GM12878 (cell line): ENCODE results near the gene SAP30L. TPM values are rescaled to one million over a fixed set of nuclear protein-coding genes. Genes with fewer than 3 reads are reported as not detected.

Experiments
- ATAC-seq: fragments of 200-7000 bp; cut with Tn5 transposase; 3 replicates; pipeline ENCODE4 v1.9.1; 2020; ENCODE audit warnings: mild to moderate bottlenecking, moderate library complexity
- BruUV-seq: library from RNA; stranded (reverse); fragments of 400-500 nt; replicated peaks from 2 replicates; lab custom pipeline; 2021; lab: Mats Ljungman, UMichigan
- CTCF ChIA-PET: fragments of 300-600 bp; sonication (Branson Sonifier 250); formaldehyde crosslinking; extraction: SDS; loops from one replicate; lab custom pipeline; 2021; ENCODE audit warnings: inconsistent platforms; lab: Yijun Ruan, JAX
- POLR2A ChIA-PET: fragments of 350-600 bp; formaldehyde crosslinking; extraction: SDS; loops from one replicate; lab custom pipeline; 2021; ENCODE audit warnings: inconsistent platforms; lab: Charles Lee
- RAD21 ChIA-PET: fragments of 300-600 bp; sonication (Branson Sonifier 250); formaldehyde crosslinking; loops from one replicate; lab custom pipeline; 2023; ENCODE audit warnings: antibody characterized with exemption; ENCODE audit not compliant: unreplicated experiment; lab: Charles Lee
- SMC1A ChIA-PET: fragments of 300-600 bp; sonication (Branson Sonifier 250); formaldehyde crosslinking; loops from one replicate; lab custom pipeline; 2023; ENCODE audit not compliant: unreplicated experiment, uncharacterized antibody; lab: Charles Lee
- DNase-seq: peaks from one replicate; pipeline ENCODE4 v3.0.0-alpha.2; 2011; ENCODE audit warnings: low read depth, low spot score
- FAIRE-seq: peaks from 3 replicates; lab custom pipeline; 2011; peaks lifted over from hg19 to GRCh38; lab: Jason Lieb, UNC
- H2AFZ ChIP-seq: 2 replicates; pipeline ENCODE4 v1.6.0; 2011; ENCODE audit warnings: low read depth, low read length, control low read depth; ENCODE audit not compliant: control insufficient read depth
- H3K27ac ChIP-seq: 2 replicates; pipeline ENCODE4 v1.5.1; 2011; ENCODE audit warnings: control low read depth; ENCODE audit not compliant: control insufficient read depth, insufficient read depth
- H3K27me3 ChIP-seq, 2 experiments: replicated peaks in 1 of 2; 2 replicates each; pipeline versions ENCODE4 v1.6.0 to v1.6.1; 2011; ENCODE audit warnings: low read length in 1 of 2; ENCODE audit not compliant: control insufficient read depth in 2 of 2, insufficient read depth in 2 of 2
- H3K36me3 ChIP-seq, 2 experiments: 2 replicates each; pipeline ENCODE4 v1.5.1; 2011; ENCODE audit warnings: low read length in 1 of 2; ENCODE audit not compliant: control insufficient read depth in 2 of 2, insufficient read depth in 2 of 2
- H3K4me1 ChIP-seq: 2 replicates; pipeline ENCODE4 v1.6.1; 2011; ENCODE audit warnings: mild to moderate bottlenecking, low read length, moderate library complexity, mixed read lengths; ENCODE audit not compliant: control insufficient read depth, insufficient read depth
- H3K4me2 ChIP-seq: 2 replicates; pipeline ENCODE4 v1.6.0; 2011; ENCODE audit warnings: control low read depth; ENCODE audit not compliant: control insufficient read depth, insufficient read depth
- H3K4me3 ChIP-seq: fragments of 200-600 bp; sonication (generic); 2 replicates; pipeline ENCODE4 v1.5.1; 2016
- H3K79me2 ChIP-seq: 2 replicates; pipeline ENCODE4 v1.6.0; 2011; ENCODE audit warnings: low read length; ENCODE audit not compliant: control insufficient read depth, insufficient read depth
- H3K9ac ChIP-seq: 2 replicates; pipeline ENCODE4 v1.8.0; 2011; ENCODE audit warnings: low read length, control low read depth, mixed read lengths; ENCODE audit not compliant: control insufficient read depth, insufficient read depth
- H3K9me3 ChIP-seq: replicated peaks from 3 replicates; pipeline ENCODE4 v1.5.1; 2011; ENCODE audit warnings: mild to moderate bottlenecking, low read length; ENCODE audit not compliant: control insufficient read depth, insufficient read depth
- H4K20me1 ChIP-seq: 2 replicates; pipeline ENCODE4 v1.6.0; 2011; ENCODE audit not compliant: control insufficient read depth, insufficient read depth
- BHLHE40 ChIP-seq, 2 experiments: fragments of 450-650 bp in 1 of 2; IDR thresholded peaks; 2 replicates each; pipeline ENCODE4 v1.6.1; 2011 to 2017; ENCODE audit warnings: low read depth in 2 of 2, borderline replicate concordance in 1 of 2, improper control_type of control experiment in 1 of 2, low read length in 1 of 2, mild to moderate bottlenecking in 1 of 2
- ETV6 ChIP-seq, 2 experiments: fragments of 450-650 bp in 1 of 2; IDR thresholded peaks in 1 of 2; conservative IDR thresholded peaks in 1 of 2; 2 replicates each; pipeline ENCODE4 v1.6.1; 2014; ENCODE audit warnings: antibody characterized with exemption in 1 of 2, borderline replicate concordance in 1 of 2, low read depth in 1 of 2, mild to moderate bottlenecking in 1 of 2, moderate library complexity in 1 of 2
- NR2F1 ChIP-seq: fragments of 450-650 bp; conservative IDR thresholded peaks from 2 replicates; pipeline ENCODE4 v1.6.1; 2017; ENCODE audit warnings: mild to moderate bottlenecking
- SUZ12 ChIP-seq: fragments of 200-600 bp; sonication (generic); IDR thresholded peaks from one replicate; pipeline ENCODE4 v1.6.1; 2018; ENCODE audit warnings: antibody characterized with exemption, mild to moderate bottlenecking; ENCODE audit not compliant: unreplicated experiment
- WGBS: methylation state at CpG from one replicate; pipeline ENCODE4 v1.1.6; 2016; ENCODE audit warnings: low lambda C conversion rate; ENCODE audit not compliant: insufficient replicate concordance, insufficient coverage; ENCODE audit errors: missing lambda C conversion rate; 5-methylcytosine and 5-hydroxymethylcytosine counted together
- in situ Hi-C: fragments of 300-500 bp; cut with MboI; formaldehyde crosslinking; loops from 9 replicates; pipeline ENCODE4 v1.14.3; 2018; ENCODE audit warnings: mixed read lengths
- intact Hi-C: fragments of 100-400 bp; cut with micrococcal nuclease; formaldehyde crosslinking; loops from one replicate; pipeline ENCODE4 v1.14.2; 2022; ENCODE audit not compliant: unreplicated experiment
- polyA plus RNA-seq, 11 experiments: library from polyadenylated mRNA; depleted of rRNA in 4 of 11; unstranded in 6 of 11; stranded (reverse) in 5 of 11; fragments of >200 nt; fragmentation: Nextera tagmentation in 4 of 11; fragmentation: Illumina TruSeq in 1 of 11; extraction: Ambion mirVana in 4 of 11; extraction: Trizol in 1 of 11; gene quantifications; 1 replicate in 1 of 11; 2 replicates in 10 of 11; pipeline versions ENCODE4 v1.2.1 to v1.2.3, GENCODE V29; 2011 to 2016; ENCODE audit warnings: inconsistent platforms in 2 of 11, missing spikeins in 2 of 11, low read depth in 1 of 11
- total RNA-seq, 4 experiments: library from RNA; depleted of rRNA in 3 of 4; stranded (reverse); fragments of >200 nt in 3 of 4; fragmentation: Illumina TruSeq in 1 of 4; extraction: Trizol in 1 of 4; gene quantifications; 2 replicates each; pipeline versions ENCODE4 v1.2.1 to v1.2.3, GENCODE V29; 2013 to 2021

The SAP30L gene
- total and polyA plus RNA-seq, 10 of the 15 experiments (the other 5 are each of a cell fraction or from before 2014, with no cell fraction given): 2.4 to 36.8 (median 15.7) TPM

DNA sequence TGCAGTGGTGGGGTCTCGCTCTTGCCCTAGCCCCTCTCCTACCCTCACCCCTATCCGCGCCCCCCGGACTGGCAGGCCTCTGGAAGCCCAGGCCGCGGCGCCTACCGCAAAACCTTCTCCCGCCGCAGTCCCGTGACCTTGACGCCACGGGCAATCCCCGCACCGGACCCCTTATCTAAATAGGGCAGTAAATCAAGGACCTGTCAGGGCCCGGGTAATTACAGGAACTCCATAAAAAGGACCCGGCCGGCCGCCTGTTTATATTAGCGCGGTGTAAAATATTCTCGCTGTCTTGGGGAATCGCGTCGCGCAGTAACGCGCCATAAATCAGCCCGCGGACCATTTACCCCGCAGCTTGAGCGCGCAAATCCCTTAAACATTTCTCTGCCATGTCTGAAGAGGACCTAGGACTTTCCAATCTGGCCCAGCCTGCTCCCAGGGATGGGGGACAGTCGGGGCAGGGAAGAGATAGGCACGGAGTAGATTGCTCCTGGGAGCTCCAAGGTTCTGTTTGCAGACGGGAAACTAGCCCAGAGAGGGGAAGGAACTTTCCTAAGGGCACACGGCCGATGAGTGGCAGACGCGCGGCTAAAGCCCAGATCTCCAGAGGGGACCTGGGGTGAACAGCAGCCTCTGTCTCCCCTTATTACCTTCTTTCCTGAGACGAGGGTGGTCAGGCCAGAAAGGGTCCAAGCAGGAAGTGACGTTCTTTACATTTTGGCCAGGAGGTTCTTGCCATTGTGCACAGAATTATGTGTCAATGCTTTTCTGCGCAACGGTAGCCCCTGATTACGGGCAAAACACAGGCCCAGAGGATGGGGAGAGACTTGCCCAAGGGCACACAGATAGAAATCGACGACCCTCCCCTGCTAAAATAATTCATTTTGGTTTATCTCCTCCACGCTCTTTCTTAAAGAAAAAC, 37.0 kb downstream of the SAP30L start:
- ChIA-PET CTCF (interaction anchor here (1.3 to 2.3 kb wide), 4 partner anchors 10 to 38 kb away, joined by 3 to 13 read pairs (median 4); no protein-coding TSS in a partner anchor), SMC1A (interaction anchor here (1.7 to 1.8 kb wide), 2 partner anchors 17 to 20 kb away, joined by 5 read pairs; no protein-coding TSS in a partner anchor), RAD21 (interaction anchor here (2.0 kb wide), 1 partner anchor 15 kb away, joined by 5 read pairs; no protein-coding TSS in a partner anchor), POLR2A (interaction anchor here (1.0 kb wide), 1 partner anchor 14 kb away, joined by 3 read pairs; no protein-coding TSS in a partner anchor)
- in situ Hi-C loops: no loop called here
- H3K36me3 ChIP-seq: no peaks in the 10 kb centered on the region
- no peak overlapping the region for H3K4me2 ChIP-seq
- DNase-seq (no peak), ATAC-seq (no peak), FAIRE-seq (no peak)
- BruUV-seq: no TSS peak
- no peak overlapping the region for H3K9ac ChIP-seq
- H3K27ac ChIP-seq: no peak overlapping the region
- H4K20me1 ChIP-seq: no peaks in the 10 kb centered on the region
- intact Hi-C loops: no loop called here
- H3K9me3 ChIP-seq: no peaks in the 10 kb centered on the region; the same call in none of the 3 replicates
- peaks cover 23% of the 10 kb centered on the region for H3K4me1 ChIP-seq
- 61% methylated on average over 48 of the region's 49 CpGs for WGBS
- TF ChIP-seq ETV6 (conservative IDR thresholded peaks at IDR 0.05 in 1 of 2, IDR thresholded peaks at IDR 0.05 in 1 of 2; ENCODE audit: borderline replicate concordance in 1 of 2, low read depth in 1 of 2): no peak
- TF ChIP-seq NR2F1: no peak
- TF ChIP-seq BHLHE40 (IDR thresholded peaks at IDR 0.05; ENCODE audit: borderline replicate concordance in 1 of 2, low read depth in 2 of 2, low read length in 1 of 2): peak in 1 of 2 experiments; percentile 16; a peak in 1 of 4 replicates
- peak; percentile 62 for TF ChIP-seq SUZ12
- H3K27me3 ChIP-seq: peaks cover 33 to 41% of the 10 kb centered on the region in 2 experiments
- no peaks in the 10 kb centered on the region for H3K79me2 ChIP-seq
- H2AFZ ChIP-seq: no peak overlapping the region
- H3K4me3 ChIP-seq: no peak overlapping the region
